Vagina (tissue), 2 donors: Measurements from ENCODE around the gene DHX29.

Experiments used
- POLR2A ChIP-seq, 2 donors: fragments of 450-650 bp; IDR thresholded peaks; one replicate each; pipeline ENCODE4 v1.6.1; 2017; ENCODE audit warnings: antibody characterized with exemption in 2 of 2, mild to moderate bottlenecking in 2 of 2, moderate library complexity in 2 of 2
- TF ChIP-seq, protein P1 (sequence below), 3 experiments: fragments of 450-650 bp in 2 of 3; fragments of 200-600 bp in 1 of 3; sonication (generic) in 1 of 3; IDR thresholded peaks; one replicate each; pipeline ENCODE4 v1.5.1; 2017 to 2019; ENCODE audit warnings: antibody characterized with exemption in 3 of 3, mild to moderate bottlenecking in 2 of 3, moderate library complexity in 2 of 3

DNA sequence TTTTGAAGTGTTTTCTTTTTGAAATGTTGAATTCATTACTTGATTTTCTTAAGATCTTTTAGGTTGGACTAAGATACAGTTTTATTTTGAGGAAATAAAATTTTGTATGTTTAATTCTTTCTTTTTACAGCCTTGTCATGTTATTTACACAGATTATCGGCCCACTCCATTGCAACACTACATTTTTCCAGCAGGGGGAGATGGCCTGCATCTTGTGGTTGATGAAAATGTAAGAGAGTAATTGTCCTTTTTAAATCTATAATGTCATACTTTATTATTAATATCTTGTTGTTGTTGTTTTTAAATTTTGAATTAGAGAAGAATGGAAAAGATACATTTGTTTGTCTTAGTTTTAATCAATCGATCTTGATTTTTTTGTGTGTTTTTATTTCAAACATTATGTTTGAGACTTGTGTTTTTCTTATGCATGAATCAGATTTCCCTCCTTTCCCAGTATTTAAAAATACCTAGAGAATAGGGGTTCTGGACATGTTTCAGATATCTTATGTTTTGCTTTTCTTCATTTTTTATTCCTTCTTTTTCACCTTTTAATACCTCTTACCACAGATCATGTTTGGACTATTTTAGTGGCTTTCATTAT is 37.0 kb upstream of the DHX29 start:
- TF ChIP-seq, protein P1, sequence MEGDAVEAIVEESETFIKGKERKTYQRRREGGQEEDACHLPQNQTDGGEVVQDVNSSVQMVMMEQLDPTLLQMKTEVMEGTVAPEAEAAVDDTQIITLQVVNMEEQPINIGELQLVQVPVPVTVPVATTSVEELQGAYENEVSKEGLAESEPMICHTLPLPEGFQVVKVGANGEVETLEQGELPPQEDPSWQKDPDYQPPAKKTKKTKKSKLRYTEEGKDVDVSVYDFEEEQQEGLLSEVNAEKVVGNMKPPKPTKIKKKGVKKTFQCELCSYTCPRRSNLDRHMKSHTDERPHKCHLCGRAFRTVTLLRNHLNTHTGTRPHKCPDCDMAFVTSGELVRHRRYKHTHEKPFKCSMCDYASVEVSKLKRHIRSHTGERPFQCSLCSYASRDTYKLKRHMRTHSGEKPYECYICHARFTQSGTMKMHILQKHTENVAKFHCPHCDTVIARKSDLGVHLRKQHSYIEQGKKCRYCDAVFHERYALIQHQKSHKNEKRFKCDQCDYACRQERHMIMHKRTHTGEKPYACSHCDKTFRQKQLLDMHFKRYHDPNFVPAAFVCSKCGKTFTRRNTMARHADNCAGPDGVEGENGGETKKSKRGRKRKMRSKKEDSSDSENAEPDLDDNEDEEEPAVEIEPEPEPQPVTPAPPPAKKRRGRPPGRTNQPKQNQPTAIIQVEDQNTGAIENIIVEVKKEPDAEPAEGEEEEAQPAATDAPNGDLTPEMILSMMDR (IDR thresholded peaks at IDR 0.05), result peak; percentile 60 to 76 (median 70)
- TF ChIP-seq POLR2A (IDR thresholded peaks at IDR 0.05), result no peak
